ENCODE data around the gene CASP2.

The CASP2 gene

GRCh38 chr7:143287935-143288826 lies at the start of gene CASP2:
Gene CASP2 (plus strand): TSS chr7:143288351. CDS start chr7:143288456, 105 bp downstream.
- no peak for TF ChIP-seq CTCF (IDR thresholded peaks at IDR 0.05)

GRCh38 chr7:143239813-143240212 lies 48.3 kb upstream of the CASP2 start:
- no peak for TF ChIP-seq CTCF (IDR thresholded peaks at IDR 0.05)

- TF ChIP-seq CTCF (IDR thresholded peaks at IDR 0.05): peak; percentile 95
Observed at GRCh38 chr7:143240291-143241168, 47.6 kb upstream of the CASP2 start.

DNA sequence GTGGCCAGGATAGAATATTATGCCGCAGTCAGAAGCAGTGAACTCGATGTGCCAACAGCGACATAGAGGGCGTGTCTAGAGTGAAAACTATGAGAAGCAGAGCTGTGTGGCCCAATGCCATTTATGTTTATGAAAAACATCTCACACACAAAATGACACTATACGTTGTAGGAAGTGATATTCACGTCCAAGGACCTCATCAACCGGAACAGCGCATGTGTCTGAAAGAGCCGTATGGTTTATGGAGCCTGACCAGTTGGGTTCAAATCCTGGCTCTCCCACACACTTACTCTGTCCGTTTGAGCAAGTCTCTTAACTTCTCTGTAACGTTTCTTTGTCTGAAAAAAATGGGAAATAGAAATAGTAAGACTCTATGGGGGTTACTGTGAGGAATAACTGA lies 45.8 kb upstream of the CASP2 start:
- TF ChIP-seq CTCF (IDR thresholded peaks at IDR 0.05): no peak

DNA sequence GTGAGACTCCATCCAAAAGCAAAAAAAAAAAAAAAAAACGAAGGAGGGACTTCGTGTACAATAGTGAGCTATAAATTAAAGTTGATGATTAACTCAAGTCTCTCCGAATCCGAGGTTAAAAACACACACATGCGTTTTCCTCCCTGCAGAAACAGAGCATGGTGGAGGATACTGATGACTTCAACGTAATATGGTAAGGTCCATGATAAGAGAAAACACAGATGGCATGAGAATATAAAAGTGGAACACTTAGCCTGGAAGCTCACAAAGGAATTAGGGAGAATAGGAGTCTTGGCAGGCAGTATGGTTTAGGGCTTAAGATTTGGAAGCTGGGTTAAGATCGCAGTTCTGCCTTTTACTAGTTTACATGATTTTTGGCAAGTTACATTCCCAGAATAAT lies 45.0 kb upstream of the CASP2 start:
- no peak for TF ChIP-seq CTCF (IDR thresholded peaks at IDR 0.05)

- no peak for TF ChIP-seq CTCF (IDR thresholded peaks at IDR 0.05)
Observed at GRCh38 chr7:143243614-143244013, 44.5 kb upstream of the CASP2 start.

- TF ChIP-seq CTCF (IDR thresholded peaks at IDR 0.05): no peak
Observed at GRCh38 chr7:143244321-143244720, 43.8 kb upstream of the CASP2 start.
